ENCODE measurements around the gene SMYD3. TPM values are rescaled to one million over a fixed set of nuclear protein-coding genes. Genes with fewer than 3 reads are reported as not detected.

The SMYD3 gene
- total and polyA plus RNA-seq, 9 of the 15 experiments (the other 6 are each of a cell fraction or from before 2014, with no cell fraction given): 128 to 440 (median 197) TPM

DNA sequence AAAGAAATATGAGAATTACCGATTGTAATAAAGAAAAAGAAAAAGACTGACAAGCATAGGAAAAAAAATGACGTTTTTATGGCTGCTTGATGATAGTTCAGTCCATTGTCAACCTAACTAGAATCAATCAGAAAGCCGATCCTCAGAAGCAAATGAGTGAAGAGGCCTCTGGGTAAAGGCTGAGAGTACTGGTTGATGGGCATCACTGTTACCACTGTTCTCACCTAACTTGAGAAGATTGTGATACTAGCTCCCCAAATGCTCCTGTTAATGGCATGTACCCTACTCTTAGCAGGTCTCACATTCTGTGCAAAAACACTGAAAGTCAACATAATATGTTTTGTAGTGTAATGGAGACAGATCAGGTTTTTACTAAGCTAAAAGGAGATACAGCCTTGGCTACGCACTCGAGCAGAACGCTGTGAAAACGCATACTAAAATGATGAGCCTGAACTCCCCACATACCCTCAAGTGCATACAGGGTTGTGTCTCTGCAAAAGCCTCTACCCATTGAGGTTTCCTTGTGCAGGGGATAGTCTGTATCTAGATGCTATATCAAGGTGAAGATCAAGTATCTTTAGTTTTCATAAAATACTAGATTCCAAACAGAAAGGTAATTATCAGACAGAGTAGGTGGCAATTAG, 554.6 kb downstream of the SMYD3 start (continued):
- TF ChIP-seq MED1 (CRISPR knock-in tag; IDR thresholded peaks at IDR 0.05; ENCODE audit: borderline replicate concordance) (no peak), RNF2 (IDR thresholded peaks at IDR 0.05) (no peak), ZNF584 (CRISPR knock-in tag; IDR thresholded peaks at IDR 0.05; ENCODE audit: low read depth) (no peak), MTA3 (IDR thresholded peaks at IDR 0.05; ENCODE audit: borderline replicate concordance) (no peak)
- TF ChIP-seq, protein P1, sequence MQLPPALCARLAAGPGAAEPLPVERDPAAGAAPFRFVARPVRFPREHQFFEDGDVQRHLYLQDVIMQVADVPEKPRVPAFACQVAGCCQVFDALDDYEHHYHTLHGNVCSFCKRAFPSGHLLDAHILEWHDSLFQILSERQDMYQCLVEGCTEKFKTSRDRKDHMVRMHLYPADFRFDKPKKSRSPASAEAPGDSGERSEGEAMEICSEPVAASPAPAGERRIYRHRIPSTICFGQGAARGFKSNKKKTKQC (CRISPR knock-in tag; IDR thresholded peaks at IDR 0.05): no peak
- TF ChIP-seq, protein P2, sequence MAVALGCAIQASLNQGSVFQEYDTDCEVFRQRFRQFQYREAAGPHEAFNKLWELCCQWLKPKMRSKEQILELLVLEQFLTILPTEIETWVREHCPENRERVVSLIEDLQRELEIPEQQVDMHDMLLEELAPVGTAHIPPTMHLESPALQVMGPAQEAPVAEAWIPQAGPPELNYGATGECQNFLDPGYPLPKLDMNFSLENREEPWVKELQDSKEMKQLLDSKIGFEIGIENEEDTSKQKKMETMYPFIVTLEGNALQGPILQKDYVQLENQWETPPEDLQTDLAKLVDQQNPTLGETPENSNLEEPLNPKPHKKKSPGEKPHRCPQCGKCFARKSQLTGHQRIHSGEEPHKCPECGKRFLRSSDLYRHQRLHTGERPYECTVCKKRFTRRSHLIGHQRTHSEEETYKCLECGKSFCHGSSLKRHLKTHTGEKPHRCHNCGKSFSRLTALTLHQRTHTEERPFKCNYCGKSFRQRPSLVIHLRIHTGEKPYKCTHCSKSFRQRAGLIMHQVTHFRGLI (CRISPR knock-in tag; IDR thresholded peaks at IDR 0.05): no peak

DNA sequence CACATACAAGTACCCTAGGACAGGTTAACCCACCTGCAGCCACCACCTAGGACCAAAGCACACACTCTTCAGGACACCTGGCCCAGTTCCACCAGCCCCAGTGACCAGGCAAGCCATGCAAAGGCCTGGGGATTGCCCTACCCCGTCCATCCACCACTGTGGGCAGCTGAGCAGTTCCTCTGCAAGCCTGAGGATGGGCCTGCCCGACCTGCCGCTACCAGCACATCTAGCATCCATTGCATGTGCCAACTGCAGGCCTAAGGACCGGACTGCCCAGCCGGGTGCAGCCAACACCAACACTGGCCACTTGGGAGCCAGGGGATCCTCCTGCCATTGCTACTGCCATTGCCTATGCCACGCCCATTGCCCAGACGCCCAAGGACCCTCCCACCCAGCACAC, 558.3 kb downstream of the SMYD3 start:
- H4K20me1 ChIP-seq (replicated peaks; ENCODE audit: control insufficient read depth, insufficient read depth, low read length): peaks cover 2% of the 10 kb centered on the region; the same call in 1 of the 2 replicates
- CTCF ChIA-PET (ENCODE audit: low intra/inter-chr PET ratio): no interaction called here
- POLR2A ChIA-PET: no interaction called here
- no peaks in the 10 kb centered on the region for H3K9me1 ChIP-seq (ENCODE audit: control insufficient read depth, insufficient read depth, low read length)
- no peaks in the 10 kb centered on the region for H3K9me3 ChIP-seq (replicated peaks; ENCODE audit: control insufficient read depth, insufficient read depth, low read depth, low read length)
- H3K9ac ChIP-seq (ENCODE audit: insufficient read depth in 1 of 2, low read depth in 2 of 2, low read length in 2 of 2): no peak overlapping the region
- no peaks in the 10 kb centered on the region for H3K27me3 ChIP-seq (ENCODE audit: control insufficient read depth in 2 of 2, insufficient read depth in 2 of 2, low read length in 2 of 2)
- WGBS (ENCODE audit: insufficient coverage, low coverage, missing lambda C conversion rate): 95% methylated on average over 7 of the region's 7 CpGs
- BruUV-seq (replicated peaks): no TSS peak
- no peak for DNase-seq (ENCODE audit: extremely low read depth in 1 of 4, low spot score in 3 of 4)
- TF ChIP-seq RBM22 (IDR thresholded peaks at IDR 0.05; ENCODE audit: low read depth, low read length, poor library complexity, severe bottlenecking): peak; percentile 18
- no peak for TF ChIP-seq SUPT5H (IDR thresholded peaks at IDR 0.05)
- peak; percentile 47 for TF ChIP-seq POLR2G (IDR thresholded peaks at IDR 0.05; ENCODE audit: low read depth, low read length)
- H3K36me3 ChIP-seq (ENCODE audit: control insufficient read depth, insufficient read depth, low read length): peaks cover 45% of the 10 kb centered on the region
- no peak for ATAC-seq
- no peak overlapping the region for H3K4me2 ChIP-seq (ENCODE audit: insufficient read depth, low read length)
- FAIRE-seq: no peak
- H3K4me3 ChIP-seq: no peak overlapping the region
- intact Hi-C loops (cut with micrococcal nuclease) (no loop called here), in situ Hi-C loops (cut with MboI) (no loop called here)
- H3K4me1 ChIP-seq (replicated peaks in 1 of 2; ENCODE audit: control insufficient read depth in 2 of 2, insufficient read depth in 2 of 2, low read length in 2 of 2): peaks cover 3 to 5% of the 10 kb centered on the region in 2 experiments; a peak in 2 of 5 replicates
- H2AFZ ChIP-seq (ENCODE audit: low read depth, low read length): no peak overlapping the region
- H3K79me2 ChIP-seq (ENCODE audit: control insufficient read depth, insufficient read depth, low read length): peaks cover 88% of the 10 kb centered on the region
- no peak overlapping the region for H3K27ac ChIP-seq (ENCODE audit: extremely low read depth, low read depth, low read length)

Data from K562 (cell line).